Activated naive CD4-positive, alpha-beta T cell treated with anti-CD3 and anti-CD28 coated beads for 36 hours (primary cell): ENCODE measurements around the gene RAMP1. TPM values are rescaled to one million over a fixed set of nuclear protein-coding genes. Genes with fewer than 3 reads are reported as not detected.

Experiments used
- CTCF ChIA-PET: fragments of 350-600 bp; sonication (Branson Sonifier 250); formaldehyde crosslinking; loops from one replicate; lab custom pipeline; 2021; ENCODE audit warnings: antibody characterized with exemption; lab: Charles Lee
- DNase-seq: peaks from one replicate; pipeline ENCODE4 v3.0.0-alpha.2; 2020
- H3K27ac Mint-ChIP-seq: one replicate; pipeline ENCODE4 v1.8.0; 2021; ENCODE audit warnings: mild to moderate bottlenecking, mixed read lengths
- H3K27me3 Mint-ChIP-seq: one replicate; pipeline ENCODE4 v1.8.0; 2021; ENCODE audit warnings: low read depth, mixed read lengths
- H3K36me3 Mint-ChIP-seq: one replicate; pipeline ENCODE4 v1.8.0; 2021; ENCODE audit warnings: low read depth, mixed read lengths
- H3K4me1 Mint-ChIP-seq: one replicate; pipeline ENCODE4 v1.8.0; 2021; ENCODE audit warnings: low read depth, mixed read lengths
- H3K4me3 Mint-ChIP-seq: one replicate; pipeline ENCODE4 v1.8.0; 2021; ENCODE audit warnings: mild to moderate bottlenecking, moderate library complexity, mixed read lengths
- H3K9me3 Mint-ChIP-seq: one replicate; pipeline ENCODE4 v1.8.0; 2021; ENCODE audit warnings: mixed read lengths
- intact Hi-C: fragments of 100-400 bp; cut with micrococcal nuclease; formaldehyde crosslinking; loops from one replicate; pipeline ENCODE4 v1.15.1; 2023
- total RNA-seq, 2 experiments: library from RNA; stranded (reverse); gene quantifications; one replicate each; pipeline ENCODE4 v1.2.3, GENCODE V29; 2021

RAMP1 gene
- total RNA-seq, 2 experiments from 2014 or later: 0.62 to 0.69 TPM

- H3K27ac Mint-ChIP-seq: no peak overlapping the region
- no peak for DNase-seq
- no peaks in the 10 kb centered on the region for H3K27me3 Mint-ChIP-seq
- H3K36me3 Mint-ChIP-seq: peaks cover 7% of the 10 kb centered on the region
- intact Hi-C loops: no loop called here
- H3K4me1 Mint-ChIP-seq: peaks cover 17% of the 10 kb centered on the region
- CTCF ChIA-PET: no interaction called here
- no peak overlapping the region for H3K4me3 Mint-ChIP-seq
- peaks cover 13% of the 10 kb centered on the region for H3K9me3 Mint-ChIP-seq
Measured at GRCh38 chr2:237909075-237909695, 49.8 kb downstream of the RAMP1 start.

- no peaks in the 10 kb centered on the region for H3K27me3 Mint-ChIP-seq
Measured at GRCh38 chr2:237909801-237910475, 50.5 kb downstream of the RAMP1 start.

GRCh38 chr2:237910576-237911362, 51.3 kb downstream of the RAMP1 start:
- DNase-seq: no peak
- Mint-ChIP-seq H3K36me3 (peaks cover 7% of the 10 kb centered on the region), H3K27me3 (no peaks in the 10 kb centered on the region), H3K9me3 (peaks cover 13% of the 10 kb centered on the region), H3K4me1 (peaks cover 5% of the 10 kb centered on the region), H3K27ac (no peak overlapping the region), H3K4me3 (no peak overlapping the region)
- CTCF ChIA-PET: interaction anchor here (0.6 kb wide), 1 partner anchor 12 kb away, joined by 4 read pairs; no protein-coding TSS in a partner anchor
- intact Hi-C loops: no loop called here

More at GRCh38 chr2:237909801-237910475, 50.5 kb downstream of the RAMP1 start:
- no peak for DNase-seq
- CTCF ChIA-PET: no interaction called here
- Mint-ChIP-seq H3K36me3 (peaks cover 7% of the 10 kb centered on the region), H3K27ac (no peak overlapping the region), H3K4me1 (peaks cover 12% of the 10 kb centered on the region), H3K9me3 (peaks cover 13% of the 10 kb centered on the region), H3K4me3 (no peak overlapping the region)
- intact Hi-C loops: no loop called here

- Mint-ChIP-seq H3K27me3 (no peaks in the 10 kb centered on the region), H3K9me3 (peaks cover 13% of the 10 kb centered on the region), H3K4me3 (no peak overlapping the region), H3K36me3 (peaks cover 7% of the 10 kb centered on the region), H3K27ac (no peak overlapping the region), H3K4me1 (peaks cover 2% of the 10 kb centered on the region)
- intact Hi-C loops: no loop called here
- DNase-seq: no peak
- CTCF ChIA-PET: interaction anchor here (0.6 kb wide), 1 partner anchor 12 kb away, joined by 4 read pairs; no protein-coding TSS in a partner anchor
Measured at GRCh38 chr2:237911363-237912017, 52.1 kb downstream of the RAMP1 start.

GRCh38 chr2:237912271-237913192, 53.1 kb downstream of the RAMP1 start:
- intact Hi-C loops: no loop called here
- Mint-ChIP-seq H3K4me3 (no peak overlapping the region), H3K4me1 (no peaks in the 10 kb centered on the region), H3K36me3 (peaks cover under 1% of the 10 kb centered on the region), H3K27me3 (no peaks in the 10 kb centered on the region), H3K9me3 (peaks cover 7% of the 10 kb centered on the region), H3K27ac (no peak overlapping the region)
- CTCF ChIA-PET: no interaction called here
- DNase-seq: no peak

GRCh38 chr2:237913193-237913917, 53.9 kb downstream of the RAMP1 start:
- no peak for DNase-seq
- no peak overlapping the region for H3K4me3 Mint-ChIP-seq
- H3K27ac Mint-ChIP-seq: no peak overlapping the region
- H3K36me3 Mint-ChIP-seq: no peaks in the 10 kb centered on the region
- no peaks in the 10 kb centered on the region for H3K27me3 Mint-ChIP-seq
- intact Hi-C loops: no loop called here
- CTCF ChIA-PET: no interaction called here
- no peaks in the 10 kb centered on the region for H3K4me1 Mint-ChIP-seq
- H3K9me3 Mint-ChIP-seq: peaks cover 2% of the 10 kb centered on the region

GRCh38 chr2:237915576-237915975, 56.2 kb downstream of the RAMP1 start:
- no peak overlapping the region for H3K27ac Mint-ChIP-seq
- intact Hi-C loops: no loop called here
- H3K27me3 Mint-ChIP-seq: no peaks in the 10 kb centered on the region
- no peak for DNase-seq
- CTCF ChIA-PET: no interaction called here
- H3K36me3 Mint-ChIP-seq: no peaks in the 10 kb centered on the region
- H3K4me3 Mint-ChIP-seq: no peak overlapping the region
- H3K4me1 Mint-ChIP-seq: no peaks in the 10 kb centered on the region
- H3K9me3 Mint-ChIP-seq: peaks cover 2% of the 10 kb centered on the region

- H3K4me1 Mint-ChIP-seq: no peaks in the 10 kb centered on the region
- H3K36me3 Mint-ChIP-seq: no peaks in the 10 kb centered on the region
- no peaks in the 10 kb centered on the region for H3K9me3 Mint-ChIP-seq
- H3K27me3 Mint-ChIP-seq: no peaks in the 10 kb centered on the region
- no peak for DNase-seq
- H3K27ac Mint-ChIP-seq: no peak overlapping the region
- intact Hi-C loops: no loop called here
- H3K4me3 Mint-ChIP-seq: no peak overlapping the region
- CTCF ChIA-PET: no interaction called here
Measured at GRCh38 chr2:237916296-237916695, 56.9 kb downstream of the RAMP1 start.

GRCh38 chr2:237917696-237918374, 58.4 kb downstream of the RAMP1 start:
- H3K4me1 Mint-ChIP-seq: peaks cover 2% of the 10 kb centered on the region
- intact Hi-C loops: no loop called here
- H3K27me3 Mint-ChIP-seq: no peaks in the 10 kb centered on the region
- DNase-seq: no peak
- H3K36me3 Mint-ChIP-seq: no peaks in the 10 kb centered on the region
- CTCF ChIA-PET: no interaction called here
- H3K4me3 Mint-ChIP-seq: no peak overlapping the region
- no peaks in the 10 kb centered on the region for H3K9me3 Mint-ChIP-seq
- no peak overlapping the region for H3K27ac Mint-ChIP-seq

- H3K4me1 Mint-ChIP-seq: peaks cover 6% of the 10 kb centered on the region
- CTCF ChIA-PET: no interaction called here
- H3K36me3 Mint-ChIP-seq: no peaks in the 10 kb centered on the region
- no peak overlapping the region for H3K4me3 Mint-ChIP-seq
- no peaks in the 10 kb centered on the region for H3K9me3 Mint-ChIP-seq
- intact Hi-C loops: no loop called here
- no peak overlapping the region for H3K27ac Mint-ChIP-seq
- no peak for DNase-seq
- H3K27me3 Mint-ChIP-seq: no peaks in the 10 kb centered on the region
Measured at GRCh38 chr2:237919593-237919992, 60.2 kb downstream of the RAMP1 start.

GRCh38 chr2:237920673-237921072, 61.2 kb downstream of the RAMP1 start:
- intact Hi-C loops: loop anchor here (5.0 kb wide), 3 partner anchors 58 to 142 kb away; partner anchors contain the start of gene SCLY

More at GRCh38 chr2:237920673-237921072, 61.2 kb downstream of the RAMP1 start:
- H3K4me1 Mint-ChIP-seq: peaks cover 8% of the 10 kb centered on the region
- no peak overlapping the region for H3K27ac Mint-ChIP-seq
- H3K27me3 Mint-ChIP-seq: no peaks in the 10 kb centered on the region
- CTCF ChIA-PET: no interaction called here
- H3K36me3 Mint-ChIP-seq: no peaks in the 10 kb centered on the region
- no peak for DNase-seq
- H3K9me3 Mint-ChIP-seq: no peaks in the 10 kb centered on the region
- H3K4me3 Mint-ChIP-seq: no peak overlapping the region
